GM19025 (cell line): ENCODE results near the gene CPNE2.
"Not testable (repeated sequence)": the region's sequence is repeated elsewhere in the genome, so short reads cannot be mapped to it uniquely, and the experiment has no call there.

Experiments
- ATAC-seq: cut with Tn5 transposase; IDR thresholded peaks from one replicate; pipeline ENCODE4 v1.9.1; 2021; ENCODE audit warnings: mild to moderate bottlenecking, low read depth, moderate library complexity; ENCODE audit not compliant: unreplicated experiment

Gene CPNE2

GRCh38 chr16:57091975-57092785, at the start of gene CPNE2:
Gene CPNE2, plus strand, starts transcription at chr16:57092583. Its CDS starts 18,160 bp downstream, at chr16:57110743.
- ATAC-seq, result peak; percentile 45

- ATAC-seq, result no peak
Observed at GRCh38 chr16:57043248-57043647, 49.1 kb upstream of the CPNE2 start.

DNA sequence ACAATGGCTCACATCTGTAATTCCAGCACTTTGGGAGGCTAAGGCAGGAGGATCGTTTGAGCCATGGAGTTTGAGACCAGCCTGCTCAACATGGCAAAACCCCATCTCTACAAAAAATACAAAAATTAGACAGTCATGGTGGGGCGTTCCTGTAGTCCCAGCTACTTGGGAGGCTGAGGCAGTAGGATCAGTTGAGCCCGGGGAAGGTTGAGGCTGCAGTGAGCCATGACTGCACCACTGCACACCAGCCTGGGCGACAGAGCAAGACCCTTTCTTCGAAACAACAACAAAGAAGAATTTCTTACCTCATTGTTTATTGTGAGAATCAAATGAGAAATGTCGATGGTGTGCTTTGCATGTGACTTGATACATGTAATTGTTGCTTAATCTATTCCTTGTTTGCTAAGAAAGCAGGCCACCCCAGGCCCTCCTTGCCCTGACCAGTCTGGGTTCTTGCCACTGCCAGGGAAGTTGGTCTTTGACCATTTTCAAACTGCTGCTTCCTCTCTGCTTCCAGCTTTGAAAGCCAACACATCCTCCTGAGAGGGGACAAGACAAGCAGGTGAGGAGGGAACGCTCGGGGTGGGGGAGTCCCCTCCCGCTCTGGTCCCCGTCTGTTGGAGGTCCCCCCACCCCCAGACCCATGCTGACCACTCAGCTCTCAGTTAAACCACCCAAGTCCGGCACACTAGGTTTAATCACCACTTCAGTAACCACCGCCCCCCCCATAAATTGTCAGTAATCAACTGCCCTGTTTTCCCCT, 47.3 kb upstream of the CPNE2 start:
- ATAC-seq, result no peak

GRCh38 chr16:57045694-57046381, 46.5 kb upstream of the CPNE2 start:
- no peak for ATAC-seq

DNA sequence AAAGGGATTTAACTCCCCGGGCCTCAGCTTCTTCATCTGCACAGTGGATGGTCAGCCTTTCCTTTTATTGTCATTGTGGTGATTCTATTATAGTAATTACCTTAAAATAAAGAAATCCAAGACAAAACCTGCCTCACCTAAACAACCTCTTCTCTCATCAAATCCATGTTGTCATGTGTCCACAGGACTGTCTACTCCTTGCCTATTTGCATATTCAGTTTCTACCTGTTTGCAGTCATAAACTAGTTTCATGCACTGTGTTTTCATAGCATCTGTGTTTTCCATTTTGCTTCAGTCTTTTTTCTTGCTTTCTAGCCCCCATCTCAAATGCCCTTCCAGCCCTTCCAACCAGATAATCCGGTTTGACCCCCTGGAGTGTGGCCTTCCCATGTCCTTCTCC, 44.3 kb upstream of the CPNE2 start:
- no peak for ATAC-seq

- no peak for ATAC-seq
Observed at GRCh38 chr16:57049678-57050077, 42.7 kb upstream of the CPNE2 start.

- ATAC-seq, result no peak
Observed at GRCh38 chr16:57051696-57052228, 40.6 kb upstream of the CPNE2 start.

GRCh38 chr16:57053206-57053605, 39.2 kb upstream of the CPNE2 start:
- no peak for ATAC-seq

- ATAC-seq, result no peak
Observed at GRCh38 chr16:57054338-57054737, 38.0 kb upstream of the CPNE2 start.

DNA sequence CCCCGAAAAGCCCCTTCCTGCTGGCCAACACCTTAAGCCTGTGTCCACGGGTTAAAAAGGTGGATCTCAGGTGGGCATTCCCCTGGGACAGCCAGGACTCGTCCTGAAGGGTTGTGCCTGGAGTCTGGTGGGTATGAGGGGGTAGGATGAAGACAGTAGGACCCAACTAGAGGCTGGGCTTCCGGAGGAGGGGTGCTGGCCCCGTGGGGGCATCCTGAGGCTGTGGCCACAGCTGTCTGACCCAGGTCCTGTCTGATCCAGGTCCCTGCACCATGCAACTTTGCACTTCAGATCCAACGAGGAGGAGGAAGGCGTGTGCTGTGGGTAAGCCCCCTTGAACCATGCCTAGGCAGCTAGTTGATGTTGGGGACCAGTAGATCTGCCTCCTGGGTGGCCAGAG, 37.6 kb upstream of the CPNE2 start:
- no peak for ATAC-seq

DNA sequence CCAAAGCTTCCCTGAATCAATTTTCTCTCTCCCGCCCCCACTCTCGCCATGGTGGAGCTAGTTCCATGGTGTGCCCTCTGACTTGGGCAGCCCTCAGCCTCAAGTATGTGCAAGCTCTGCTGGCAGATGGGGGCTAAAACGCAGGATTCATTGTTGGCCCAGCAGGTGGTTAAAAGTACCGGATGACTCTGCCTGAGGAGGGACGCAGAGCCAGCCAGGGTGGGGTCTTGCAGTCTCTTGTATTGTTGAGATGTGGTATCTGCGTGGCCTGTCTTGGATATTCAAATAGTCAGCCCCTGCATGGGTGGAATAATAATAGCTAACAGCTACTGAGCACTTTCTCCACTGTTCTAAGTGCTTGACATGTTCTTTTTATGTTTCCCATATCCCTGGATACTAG, 36.7 kb upstream of the CPNE2 start:
- ATAC-seq, result no peak

- ATAC-seq, result no peak
Observed at GRCh38 chr16:57058291-57058861, 34.0 kb upstream of the CPNE2 start.

DNA sequence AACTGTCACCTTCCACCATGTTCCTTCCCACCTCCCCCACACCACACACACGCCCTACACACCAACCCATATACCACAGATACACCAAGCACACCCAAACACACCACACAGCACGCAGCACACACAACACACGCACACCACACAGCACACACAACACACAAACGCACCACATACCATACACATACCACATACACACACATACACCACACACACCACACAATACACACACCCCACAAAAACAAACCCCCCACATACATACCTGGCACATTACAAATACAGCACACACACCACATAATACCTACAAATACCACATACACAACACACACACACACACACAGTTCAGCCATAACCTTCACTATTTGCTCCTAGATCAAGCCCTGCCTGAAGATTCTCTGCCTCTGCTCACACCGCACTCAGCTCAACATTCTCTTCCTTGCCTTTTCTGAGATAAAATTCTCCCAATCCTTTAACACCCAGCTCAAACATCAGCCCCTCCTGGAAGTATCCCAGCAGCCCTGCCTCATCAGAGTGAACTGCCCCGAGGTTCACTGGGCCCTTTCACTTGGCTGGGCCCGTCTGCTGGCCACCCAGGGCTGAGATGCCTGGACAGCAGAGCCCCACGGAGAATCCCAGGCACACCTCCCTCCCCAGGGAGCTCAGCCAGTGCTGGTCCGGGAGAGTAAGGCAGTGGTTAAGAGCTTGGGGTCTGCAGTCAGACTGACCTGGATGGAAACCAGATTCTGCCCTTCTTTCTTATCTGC, 31.9 kb upstream of the CPNE2 start:
- no peak for ATAC-seq

- no peak for ATAC-seq
Observed at GRCh38 chr16:57061084-57061905, 31.1 kb upstream of the CPNE2 start.

GRCh38 chr16:57062329-57062728, 30.1 kb upstream of the CPNE2 start:
- ATAC-seq, result no peak

DNA sequence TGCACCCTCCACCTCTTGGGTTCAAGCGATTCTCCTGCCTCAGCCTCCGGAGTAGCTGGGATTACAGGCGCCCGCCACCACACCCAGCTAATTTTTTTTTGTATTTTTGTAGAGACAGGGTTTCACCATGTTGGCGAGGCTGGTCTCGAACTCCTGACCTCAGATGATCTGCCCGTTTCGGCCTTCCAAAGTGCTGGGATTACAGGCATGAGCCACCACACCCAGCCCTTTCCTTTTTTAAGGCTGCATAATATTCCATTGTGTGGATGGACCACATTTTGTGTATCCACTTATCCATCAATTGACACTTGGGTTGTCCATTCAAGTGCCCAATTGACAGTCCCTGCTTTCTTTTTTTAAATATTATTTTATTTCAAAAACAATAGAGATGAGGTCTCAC, 29.2 kb upstream of the CPNE2 start:
- not testable (repeated sequence) for ATAC-seq

DNA sequence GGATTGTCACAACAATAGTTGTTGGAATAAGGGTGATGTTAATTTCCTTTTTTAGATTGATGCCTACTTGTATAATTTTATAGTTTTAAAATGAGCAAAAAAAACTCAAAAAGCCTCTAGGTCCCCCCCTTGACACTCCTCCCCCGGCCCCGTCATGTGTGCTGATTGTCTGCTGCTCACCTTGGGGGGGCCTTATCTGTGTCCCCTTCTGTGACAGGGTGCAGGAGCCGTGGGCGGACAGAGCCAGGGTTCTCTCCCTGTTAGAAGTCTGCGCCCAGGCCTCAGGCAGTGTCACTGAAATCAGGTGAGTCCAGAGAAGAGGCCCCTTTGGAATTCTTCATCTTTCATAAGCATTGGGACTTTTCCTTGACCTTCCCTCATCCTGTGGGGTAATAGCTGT, 27.4 kb upstream of the CPNE2 start:
- ATAC-seq, result no peak

DNA sequence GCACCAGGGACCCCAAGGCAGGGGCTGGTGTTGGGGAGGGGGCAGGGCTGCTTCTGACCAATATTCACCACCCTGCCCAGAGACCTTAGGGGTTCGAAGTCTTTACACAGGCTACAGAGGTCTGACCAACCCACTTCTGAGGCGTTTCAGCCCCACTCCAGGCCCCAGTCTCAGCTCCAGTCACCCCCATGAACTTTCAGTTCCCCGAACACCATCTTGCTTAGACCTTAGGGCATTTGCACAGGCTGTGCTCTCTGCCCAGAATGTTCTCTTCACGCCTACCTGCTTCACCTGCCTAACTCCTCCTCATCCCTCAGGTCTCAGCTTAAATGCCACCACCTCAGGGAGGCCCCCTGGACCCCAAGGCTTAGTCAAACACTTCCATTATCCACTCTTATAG, 25.8 kb upstream of the CPNE2 start:
- no peak for ATAC-seq

DNA sequence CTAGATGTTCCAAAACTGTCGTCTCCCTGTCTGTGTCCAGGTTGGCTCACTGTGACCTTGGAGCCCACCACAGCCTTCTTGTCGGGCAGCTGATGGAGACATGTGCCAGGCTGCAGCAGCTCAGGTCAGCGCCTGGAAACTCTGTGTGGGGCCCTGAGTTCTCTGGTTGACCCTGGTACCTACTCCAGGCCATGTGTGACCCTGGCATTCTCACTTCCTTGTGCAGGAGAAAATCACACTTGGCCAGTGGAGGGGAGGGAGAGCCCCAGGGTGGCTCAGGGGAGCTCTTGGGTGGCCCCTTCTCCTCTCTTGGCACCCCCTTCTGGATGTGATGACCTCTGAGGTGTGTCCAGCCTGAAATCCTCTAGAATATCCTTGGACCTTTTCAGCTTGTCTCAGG, 25.0 kb upstream of the CPNE2 start:
- no peak for ATAC-seq
